Stimulated activated CD4-positive, alpha-beta T cell treated with anti-CD3 and anti-CD28 coated beads, Interleukin-12 subunit alpha, Interleukin-12 subunit beta, amount 100 ng/mL, for 48 hours (primary cell): Measurements from ENCODE around the gene SFXN5.

Experiments
- DNase-seq, 3 donors: peaks; one replicate each; pipeline ENCODE4 v3.0.0-alpha.2; 2020; ENCODE audit warnings: low read depth in 2 of 3, low spot score in 1 of 3

SFXN5 gene

GRCh38 chr2:72927619-72928550 lies 143.6 kb downstream of the SFXN5 start:
- no peak for DNase-seq

- DNase-seq: no peak
Observed at GRCh38 chr2:72926811-72927465, 144.6 kb downstream of the SFXN5 start.

- no peak for DNase-seq
Observed at GRCh38 chr2:72926368-72926767, 145.1 kb downstream of the SFXN5 start.

- no peak for DNase-seq
Observed at GRCh38 chr2:72925328-72925943, 146.1 kb downstream of the SFXN5 start.

GRCh38 chr2:72924353-72925240 lies 146.9 kb downstream of the SFXN5 start:
- DNase-seq: no peak

GRCh38 chr2:72923833-72924352 lies 147.6 kb downstream of the SFXN5 start:
- DNase-seq: no peak

GRCh38 chr2:72921853-72922252 lies 149.7 kb downstream of the SFXN5 start:
- no peak for DNase-seq

- no peak for DNase-seq
Observed at GRCh38 chr2:72921088-72921851, 150.2 kb downstream of the SFXN5 start.

- DNase-seq: no peak
Observed at GRCh38 chr2:72920318-72921087, 151.0 kb downstream of the SFXN5 start.

GRCh38 chr2:72919414-72920317 lies 151.8 kb downstream of the SFXN5 start:
- DNase-seq: no peak

- no peak for DNase-seq
Observed at GRCh38 chr2:72917877-72918553, 153.5 kb downstream of the SFXN5 start.

- DNase-seq: peak in 1 of 3 donors; percentile 38
Observed at GRCh38 chr2:72917138-72917876, 154.2 kb downstream of the SFXN5 start, which contains the start of gene EMX1. EMX1 (plus strand) TSS chr2:72917519; CDS start chr2:72917853, 334 bp downstream.

- no peak for DNase-seq
Observed at GRCh38 chr2:72916743-72917137, 154.8 kb downstream of the SFXN5 start.

- no peak for DNase-seq
Observed at GRCh38 chr2:72915907-72916742, 155.4 kb downstream of the SFXN5 start.

GRCh38 chr2:72915320-72915906 lies 156.1 kb downstream of the SFXN5 start:
- no peak for DNase-seq
